Suprapubic skin (tissue), 3 donors: ENCODE results near the gene RNLS.

Experiments used
- POLR2A ChIP-seq, 2 donors: fragments of 450-650 bp; IDR thresholded peaks; one replicate each; pipeline ENCODE4 v1.6.1; 2017; ENCODE audit warnings: antibody characterized with exemption in 2 of 2, mild to moderate bottlenecking in 2 of 2, moderate library complexity in 2 of 2
- TF ChIP-seq, protein P1 (sequence below), 2 donors: fragments of 200-600 bp in 1 of 2; fragments of 450-650 bp in 1 of 2; sonication (generic) in 1 of 2; IDR thresholded peaks; one replicate each; pipeline ENCODE4 v1.5.1; 2016 to 2019; ENCODE audit warnings: antibody characterized with exemption in 2 of 2, mild to moderate bottlenecking in 1 of 2, moderate library complexity in 1 of 2

DNA sequence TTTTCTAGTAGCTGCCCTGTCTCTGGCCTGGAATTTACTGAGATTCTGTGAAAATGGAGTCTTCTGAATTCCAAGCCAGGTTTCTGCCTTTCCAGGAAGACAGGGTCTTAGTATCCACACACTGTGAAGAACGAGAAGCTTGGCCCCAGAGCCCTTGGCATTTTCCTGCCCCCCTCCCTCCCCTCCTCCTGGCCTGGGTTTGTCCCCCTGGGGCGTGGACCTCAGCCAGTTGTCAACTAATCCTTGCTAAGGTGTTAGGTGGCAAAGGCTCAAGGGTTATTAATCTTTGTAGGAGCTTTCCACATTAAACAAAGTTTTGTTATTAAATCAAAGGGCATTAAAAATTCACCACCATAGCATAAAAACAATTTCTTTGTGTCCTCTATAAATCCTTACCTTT, 329.5 kb downstream of the RNLS start:
- TF ChIP-seq POLR2A (IDR thresholded peaks at IDR 0.05): no peak
- TF ChIP-seq, protein P1, sequence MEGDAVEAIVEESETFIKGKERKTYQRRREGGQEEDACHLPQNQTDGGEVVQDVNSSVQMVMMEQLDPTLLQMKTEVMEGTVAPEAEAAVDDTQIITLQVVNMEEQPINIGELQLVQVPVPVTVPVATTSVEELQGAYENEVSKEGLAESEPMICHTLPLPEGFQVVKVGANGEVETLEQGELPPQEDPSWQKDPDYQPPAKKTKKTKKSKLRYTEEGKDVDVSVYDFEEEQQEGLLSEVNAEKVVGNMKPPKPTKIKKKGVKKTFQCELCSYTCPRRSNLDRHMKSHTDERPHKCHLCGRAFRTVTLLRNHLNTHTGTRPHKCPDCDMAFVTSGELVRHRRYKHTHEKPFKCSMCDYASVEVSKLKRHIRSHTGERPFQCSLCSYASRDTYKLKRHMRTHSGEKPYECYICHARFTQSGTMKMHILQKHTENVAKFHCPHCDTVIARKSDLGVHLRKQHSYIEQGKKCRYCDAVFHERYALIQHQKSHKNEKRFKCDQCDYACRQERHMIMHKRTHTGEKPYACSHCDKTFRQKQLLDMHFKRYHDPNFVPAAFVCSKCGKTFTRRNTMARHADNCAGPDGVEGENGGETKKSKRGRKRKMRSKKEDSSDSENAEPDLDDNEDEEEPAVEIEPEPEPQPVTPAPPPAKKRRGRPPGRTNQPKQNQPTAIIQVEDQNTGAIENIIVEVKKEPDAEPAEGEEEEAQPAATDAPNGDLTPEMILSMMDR (IDR thresholded peaks at IDR 0.05): no peak
